HG03045 (cell line): ENCODE data around the gene HSPBP1.
"Not testable (repeated sequence)": the region's sequence is repeated elsewhere in the genome, so short reads cannot be mapped to it uniquely, and the experiment has no call there.

Experiments
- ATAC-seq: cut with Tn5 transposase; IDR thresholded peaks from one replicate; pipeline ENCODE4 v1.9.1; 2021; ENCODE audit warnings: mild to moderate bottlenecking, moderate library complexity; ENCODE audit not compliant: unreplicated experiment

Gene HSPBP1

DNA sequence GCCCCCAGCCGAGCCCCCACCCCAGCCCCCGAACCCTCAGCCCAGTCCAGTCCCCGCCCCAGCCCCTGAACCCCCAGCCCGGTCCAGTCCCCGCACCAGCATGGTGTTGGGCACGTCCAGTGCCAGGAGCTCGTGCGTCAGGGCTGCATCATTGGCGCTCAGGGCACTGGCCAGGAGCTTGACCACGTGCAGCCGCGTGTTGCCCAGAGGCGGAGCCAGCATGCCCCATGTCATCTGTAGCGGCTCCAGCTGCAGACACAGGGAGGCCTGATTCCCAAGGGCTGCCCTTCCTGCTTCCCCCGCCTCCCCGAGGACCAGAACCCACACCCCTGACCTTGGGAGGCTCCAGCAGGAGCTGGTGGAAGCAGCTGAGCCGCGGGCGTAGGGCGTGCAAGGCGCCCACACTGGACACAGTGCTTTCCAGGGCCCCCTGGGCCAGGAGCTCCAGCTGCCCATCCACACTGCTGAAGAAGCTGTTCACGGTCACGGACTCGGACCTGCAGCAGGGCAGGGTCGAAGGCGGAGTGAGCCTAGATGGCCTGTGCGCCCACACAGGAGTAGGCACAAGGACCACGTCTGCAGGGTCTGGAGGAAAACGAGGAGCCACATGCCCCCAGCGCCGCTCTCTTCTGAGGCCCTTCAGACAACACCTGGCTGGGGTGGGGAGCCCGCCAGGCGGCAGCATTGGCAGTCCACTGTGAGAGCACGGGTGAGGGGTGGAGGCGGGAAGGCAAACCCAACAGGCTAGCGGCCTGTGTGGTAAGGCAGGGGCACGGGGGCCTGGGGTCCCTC is 38.6 kb downstream of the HSPBP1 start:
- ATAC-seq, result no peak

DNA sequence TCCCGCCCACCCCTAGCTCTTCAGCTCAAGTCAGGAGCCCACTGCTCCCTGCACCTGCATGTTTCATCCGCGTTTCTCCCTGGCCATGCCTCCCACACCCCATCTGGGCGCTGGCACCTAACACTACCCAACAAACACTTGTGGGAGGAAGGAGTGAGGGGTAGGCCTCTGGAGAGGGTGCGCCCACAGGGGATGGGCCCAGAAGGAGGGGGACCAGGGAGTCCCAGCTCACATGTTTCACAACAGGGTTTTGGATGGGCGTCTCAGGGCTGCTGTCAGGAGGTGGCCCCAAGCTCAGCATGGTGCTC is 39.2 kb downstream of the HSPBP1 start:
- ATAC-seq, result no peak

DNA sequence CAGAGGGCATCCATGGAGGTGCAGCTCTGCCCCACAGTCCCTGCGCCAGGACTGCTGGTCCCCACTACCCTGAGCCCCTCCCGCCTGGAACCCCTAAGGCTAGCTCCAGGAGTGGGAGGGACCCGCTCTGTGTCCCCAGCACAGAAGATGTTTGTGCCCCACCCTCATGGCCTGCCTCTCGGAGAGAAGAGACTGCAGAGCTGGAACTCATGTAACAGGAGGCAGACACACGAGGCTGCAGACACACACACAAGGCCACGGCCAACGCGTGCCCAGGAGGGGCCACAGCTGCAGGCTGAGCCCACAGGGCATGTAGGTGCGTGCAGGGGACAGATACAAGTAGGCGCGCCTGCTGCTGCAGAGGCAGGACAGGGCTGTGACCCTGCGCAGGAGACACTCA is 40.9 kb downstream of the HSPBP1 start:
- ATAC-seq, result no peak

- no peak for ATAC-seq
These were observed 41.9 kb downstream of the HSPBP1 start for GRCh38 chr19:55238030-55238429.

DNA sequence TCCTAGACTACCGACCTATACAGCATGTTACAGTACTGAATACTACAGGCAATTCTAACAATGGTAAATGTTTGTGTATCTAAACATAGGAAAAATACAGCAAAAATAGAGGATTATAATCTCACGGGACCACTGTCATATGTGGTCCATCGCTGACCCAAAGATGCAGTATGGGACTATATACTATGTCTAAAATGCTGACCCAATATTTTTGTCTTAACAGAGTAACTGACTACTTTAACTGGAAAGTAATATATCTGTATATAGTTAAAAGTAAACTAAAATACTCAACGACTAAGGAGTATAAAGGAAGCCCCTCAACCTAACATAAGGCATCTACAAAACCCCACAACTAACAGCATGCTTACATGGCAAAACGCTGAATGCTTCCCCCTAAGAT is 46.9 kb downstream of the HSPBP1 start:
- ATAC-seq, result no peak

GRCh38 chr19:55232286-55232602 is 47.7 kb downstream of the HSPBP1 start:
- no peak for ATAC-seq

DNA sequence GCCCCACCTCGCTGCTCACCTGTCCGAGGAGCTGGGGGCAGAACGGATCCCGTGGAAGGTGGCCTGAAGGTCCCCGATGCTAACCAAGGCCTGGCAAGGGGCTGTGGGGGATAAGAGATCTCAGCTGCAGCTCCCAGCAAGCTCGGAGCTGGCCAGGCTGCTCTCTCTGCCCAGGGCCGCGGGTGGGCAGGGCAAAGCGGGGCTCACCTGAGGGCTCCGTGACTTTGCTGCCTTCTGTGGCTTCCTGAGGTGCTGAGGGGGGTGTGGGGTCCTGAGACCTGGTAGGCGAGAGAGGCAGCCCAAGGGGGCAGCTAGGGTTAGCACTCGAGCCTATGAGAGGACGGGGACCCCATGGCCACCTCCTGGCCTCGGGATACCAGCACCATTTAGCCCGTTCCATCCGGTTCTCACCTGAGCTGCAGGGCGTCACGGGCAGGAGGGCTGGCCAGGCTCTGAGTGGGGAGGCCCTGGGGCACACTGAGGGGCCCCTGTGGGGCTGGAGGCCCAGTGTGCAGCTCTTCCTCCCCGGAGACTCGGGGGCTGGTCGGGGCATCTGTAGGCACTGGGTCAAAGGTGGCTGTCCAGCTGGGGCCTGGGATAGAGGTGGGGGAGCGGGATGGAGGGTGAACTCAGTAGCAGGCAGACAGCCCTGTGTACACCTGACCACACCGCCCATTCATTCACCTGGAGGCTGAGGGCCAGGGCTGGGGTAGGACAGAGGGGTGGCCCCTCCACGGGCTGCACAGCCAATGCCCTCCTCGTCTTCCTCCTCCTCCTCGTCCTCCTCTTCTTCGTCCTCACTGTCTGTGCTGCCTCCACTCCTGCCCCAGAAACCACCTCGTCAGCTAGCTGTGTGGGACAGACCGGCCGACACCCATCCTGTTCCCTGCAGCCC is 48.3 kb downstream of the HSPBP1 start:
- no peak for ATAC-seq

GRCh38 chr19:55230780-55231179 is 49.1 kb downstream of the HSPBP1 start:
- no peak for ATAC-seq

DNA sequence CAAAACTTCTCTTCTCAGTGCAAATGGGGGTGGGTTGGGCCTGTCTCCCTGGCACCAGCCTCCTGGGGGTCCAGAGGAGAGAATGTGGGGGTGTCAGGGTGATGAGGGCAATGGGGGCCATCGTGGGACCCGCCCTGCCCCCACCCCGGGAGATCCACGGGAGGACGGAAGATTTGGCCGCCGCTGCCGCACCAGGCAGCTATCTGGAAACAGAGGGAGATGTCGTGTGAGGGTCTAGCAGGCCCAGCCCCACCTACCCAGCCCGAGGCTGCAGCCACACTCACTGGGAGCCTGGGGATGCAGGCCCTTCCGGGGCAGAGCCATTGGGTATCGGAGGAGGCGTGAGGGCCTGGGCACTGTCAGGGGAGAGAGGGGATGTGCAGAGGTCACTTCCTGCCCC is 49.6 kb downstream of the HSPBP1 start:
- ATAC-seq, result no peak

DNA sequence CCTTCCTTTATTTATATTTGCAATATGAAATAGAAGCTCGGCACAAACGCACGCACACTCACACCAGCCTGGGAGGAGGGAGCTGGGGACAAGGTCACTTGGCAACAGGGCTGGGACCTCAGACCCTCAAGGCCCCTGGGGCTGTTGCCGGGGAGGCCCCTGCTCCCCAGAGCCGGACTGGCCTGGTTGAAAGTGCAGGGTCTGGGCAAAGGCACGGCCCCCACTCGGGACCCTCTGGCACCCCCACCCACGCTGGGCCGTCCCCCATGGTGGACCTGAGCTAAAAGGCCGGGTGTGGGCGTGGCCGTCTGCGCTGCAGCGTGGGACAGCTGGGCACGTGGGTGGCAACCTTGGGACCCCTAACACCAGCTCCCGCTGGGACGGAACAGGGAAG is 50.1 kb downstream of the HSPBP1 start:
- ATAC-seq, result no peak

GRCh38 chr19:55229145-55229788 is 50.6 kb downstream of the HSPBP1 start:
- no peak for ATAC-seq

- ATAC-seq, result no peak
These were observed 51.4 kb downstream of the HSPBP1 start, which contains the start of gene TMEM86B for GRCh38 chr19:55228403-55229031. TMEM86B (minus strand) TSS chr19:55228763; CDS start chr19:55228741, 22 bp downstream.

- ATAC-seq, result no peak
These were observed 51.9 kb downstream of the HSPBP1 start for GRCh38 chr19:55228015-55228391.

- ATAC-seq, result no peak
These were observed 52.5 kb downstream of the HSPBP1 start for GRCh38 chr19:55227241-55228014.

GRCh38 chr19:55226788-55227187 is 53.1 kb downstream of the HSPBP1 start:
- ATAC-seq, result no peak

GRCh38 chr19:55226273-55226672 is 53.6 kb downstream of the HSPBP1 start:
- no peak for ATAC-seq

DNA sequence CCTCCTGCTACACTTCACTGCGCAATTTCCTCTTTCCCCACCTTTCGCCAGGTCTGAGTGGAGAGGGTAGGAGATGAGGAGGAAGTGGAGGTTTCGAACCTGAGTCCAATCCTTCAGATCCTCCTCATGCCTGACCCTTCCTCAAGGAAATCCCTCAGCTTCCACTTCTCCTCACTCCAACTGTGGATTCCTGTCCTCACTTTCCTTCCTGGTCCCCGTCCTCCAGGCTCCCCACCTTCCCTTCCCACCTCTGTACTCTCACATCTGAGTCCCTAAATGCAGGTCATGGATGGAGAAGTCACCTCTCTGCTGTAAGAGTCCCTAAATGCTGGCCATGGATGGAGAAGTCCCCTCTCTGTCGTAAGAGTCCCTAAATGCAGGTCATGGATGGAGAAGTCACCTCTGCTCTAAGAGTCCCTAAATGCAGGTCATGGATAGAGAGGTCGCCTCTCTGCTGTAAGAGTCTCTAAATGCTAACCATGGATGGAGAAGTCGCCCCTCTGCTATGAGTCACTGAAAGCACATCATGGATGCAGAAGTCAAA is 54.4 kb downstream of the HSPBP1 start:
- no peak for ATAC-seq

- not testable (repeated sequence) for ATAC-seq
These were observed 55.1 kb downstream of the HSPBP1 start for GRCh38 chr19:55224679-55225414.

- ATAC-seq, result no peak
These were observed 55.8 kb downstream of the HSPBP1 start for GRCh38 chr19:55224038-55224665.
